PC-3 (cell line): ENCODE data around the gene MPIG6B. TPM values are rescaled to one million over a fixed set of nuclear protein-coding genes. Genes with fewer than 3 reads are reported as not detected.

Experiments
- ATAC-seq: fragments of 200-7000 bp; cut with Tn5 transposase; 2 replicates; pipeline ENCODE4 v1.9.1; 2020; ENCODE audit warnings: mild to moderate bottlenecking, moderate library complexity
- BruUV-seq: library from RNA; stranded (reverse); fragments of 400-500 nt; replicated peaks from 2 replicates; lab custom pipeline; 2021; lab: Mats Ljungman, UMichigan
- CTCF ChIA-PET: fragments of 300-600 bp; sonication (Branson Sonifier 250); formaldehyde crosslinking; loops from one replicate; lab custom pipeline; 2022; ENCODE audit warnings: antibody characterized with exemption; lab: Charles Lee
- POLR2A ChIA-PET: fragments of 300-600 bp; sonication (Branson Sonifier 250); formaldehyde crosslinking; loops from one replicate; lab custom pipeline; 2022; ENCODE audit warnings: antibody characterized with exemption; ENCODE audit not compliant: unreplicated experiment; lab: Charles Lee
- DNase-seq: peaks from one replicate; pipeline ENCODE4 v3.0.0-alpha.2; 2015
- H2AFZ ChIP-seq: fragments of 300-600 bp; sonication (generic); 2 replicates; pipeline ENCODE4 v1.6.0; 2016; ENCODE audit warnings: antibody characterized with exemption, low read length
- H3F3A ChIP-seq: fragments of 300-600 bp; sonication (generic); one replicate; pipeline ENCODE4 v1.6.0; 2017; ENCODE audit warnings: antibody characterized with exemption, low read length, control low read depth, mild to moderate bottlenecking; ENCODE audit not compliant: unreplicated experiment
- H3K27ac ChIP-seq: fragments of 300-600 bp; sonication (generic); 2 replicates; pipeline ENCODE4 v1.5.1; 2016; ENCODE audit warnings: mild to moderate bottlenecking, low read length
- H3K27me3 ChIP-seq: fragments of 300-600 bp; sonication (generic); 2 replicates; pipeline ENCODE4 v1.6.1; 2016; ENCODE audit warnings: low read length, mixed read lengths
- H3K36me3 ChIP-seq: fragments of 300-600 bp; sonication (generic); 2 replicates; pipeline ENCODE4 v1.6.1; 2016; ENCODE audit warnings: low read depth, mixed run types, low read length, mixed read lengths
- H3K4me1 ChIP-seq: fragments of 300-600 bp; sonication (generic); 2 replicates; pipeline ENCODE4 v1.5.1; 2016; ENCODE audit warnings: low read length; ENCODE audit not compliant: insufficient read depth
- H3K4me2 ChIP-seq: fragments of 300-600 bp; sonication (generic); 2 replicates; pipeline ENCODE4 v1.6.0; 2016; ENCODE audit warnings: low read length
- H3K4me3 ChIP-seq: fragments of 300-600 bp; sonication (generic); 2 replicates; pipeline ENCODE4 v1.5.1; 2016; ENCODE audit warnings: mild to moderate bottlenecking, low read length, mixed read lengths
- H3K79me2 ChIP-seq: fragments of 300-600 bp; sonication (generic); 2 replicates; pipeline ENCODE4 v1.6.1; 2017; ENCODE audit warnings: low read length, mixed read lengths
- H3K9ac ChIP-seq: fragments of 300-600 bp; sonication (generic); 2 replicates; pipeline ENCODE4 v1.6.0; 2016; ENCODE audit warnings: mild to moderate bottlenecking, low read length
- H3K9me2 ChIP-seq: fragments of 300-600 bp; sonication (generic); replicated peaks from 2 replicates; pipeline ENCODE4 v1.6.1; 2016; ENCODE audit warnings: mixed run types, low read length, mixed read lengths
- H3K9me3 ChIP-seq: fragments of 300-600 bp; sonication (generic); 2 replicates; pipeline ENCODE4 v1.6.1; 2016; ENCODE audit warnings: low read length, mixed read lengths
- H4K20me1 ChIP-seq: fragments of 300-600 bp; sonication (generic); 2 replicates; pipeline ENCODE4 v1.6.1; 2016; ENCODE audit warnings: low read length, mixed read lengths
- EZH2 ChIP-seq: fragments of 300-600 bp; sonication (generic); IDR thresholded peaks from one replicate; pipeline ENCODE4 v1.6.1; 2017; ENCODE audit warnings: antibody characterized with exemption, mild to moderate bottlenecking, low read length; ENCODE audit not compliant: unreplicated experiment
- EZH2phosphoT487 ChIP-seq: fragments of 300-600 bp; sonication (generic); IDR thresholded peaks from 2 replicates; pipeline ENCODE4 v1.6.1; 2018; ENCODE audit warnings: mild to moderate bottlenecking, antibody characterized with exemption, low read length, borderline replicate concordance
- intact Hi-C: fragments of 100-400 bp; cut with micrococcal nuclease; formaldehyde crosslinking; loops from 2 replicates; pipeline ENCODE4 v1.9.0; 2023
- total RNA-seq: library from RNA; depleted of rRNA; stranded (reverse); fragments of >200 nt; gene quantifications from 2 replicates; pipeline ENCODE4 v1.2.3, GENCODE V29; 2014
- TF ChIP-seq, protein P1 (sequence below): fragments of 300-600 bp; sonication (generic); conservative IDR thresholded peaks from 2 replicates; pipeline ENCODE4 v1.5.1; 2017; ENCODE audit warnings: antibody characterized with exemption, low read depth, mild to moderate bottlenecking, low read length

The MPIG6B gene
- total RNA-seq, 1 experiment from 2014 or later: not detected

DNA sequence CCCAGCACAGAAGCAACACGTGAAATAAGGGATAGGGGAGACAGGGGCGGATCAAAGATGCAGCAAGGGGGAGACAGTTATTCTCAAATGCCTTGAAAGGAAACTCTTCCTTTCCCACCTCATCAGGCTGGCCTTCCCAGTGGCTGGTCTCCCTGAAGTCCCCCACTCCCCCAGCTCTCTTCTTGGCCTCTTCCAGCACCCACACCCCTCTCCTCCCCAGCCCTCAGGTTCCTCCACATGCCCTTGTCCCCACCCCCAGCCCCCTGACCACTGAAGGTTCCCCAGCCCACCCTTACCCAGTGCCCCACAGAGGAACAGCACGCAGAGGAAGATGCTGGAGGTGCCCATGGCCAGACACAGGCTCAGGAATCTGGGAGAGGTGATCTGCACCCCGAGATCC lies 9.7 kb upstream of the MPIG6B start:
- no peak overlapping the region for H3K4me2 ChIP-seq
- no peaks in the 10 kb centered on the region for H3F3A ChIP-seq
- TF ChIP-seq, protein P1, sequence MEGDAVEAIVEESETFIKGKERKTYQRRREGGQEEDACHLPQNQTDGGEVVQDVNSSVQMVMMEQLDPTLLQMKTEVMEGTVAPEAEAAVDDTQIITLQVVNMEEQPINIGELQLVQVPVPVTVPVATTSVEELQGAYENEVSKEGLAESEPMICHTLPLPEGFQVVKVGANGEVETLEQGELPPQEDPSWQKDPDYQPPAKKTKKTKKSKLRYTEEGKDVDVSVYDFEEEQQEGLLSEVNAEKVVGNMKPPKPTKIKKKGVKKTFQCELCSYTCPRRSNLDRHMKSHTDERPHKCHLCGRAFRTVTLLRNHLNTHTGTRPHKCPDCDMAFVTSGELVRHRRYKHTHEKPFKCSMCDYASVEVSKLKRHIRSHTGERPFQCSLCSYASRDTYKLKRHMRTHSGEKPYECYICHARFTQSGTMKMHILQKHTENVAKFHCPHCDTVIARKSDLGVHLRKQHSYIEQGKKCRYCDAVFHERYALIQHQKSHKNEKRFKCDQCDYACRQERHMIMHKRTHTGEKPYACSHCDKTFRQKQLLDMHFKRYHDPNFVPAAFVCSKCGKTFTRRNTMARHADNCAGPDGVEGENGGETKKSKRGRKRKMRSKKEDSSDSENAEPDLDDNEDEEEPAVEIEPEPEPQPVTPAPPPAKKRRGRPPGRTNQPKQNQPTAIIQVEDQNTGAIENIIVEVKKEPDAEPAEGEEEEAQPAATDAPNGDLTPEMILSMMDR: no peak
- TF ChIP-seq EZH2phosphoT487 (no peak), EZH2 (no peak)
- no peaks in the 10 kb centered on the region for H3K9me2 ChIP-seq
- BruUV-seq: no TSS peak
- no peaks in the 10 kb centered on the region for H3K36me3 ChIP-seq
- no peak overlapping the region for H2AFZ ChIP-seq
- no peaks in the 10 kb centered on the region for H3K9me3 ChIP-seq
- no peak overlapping the region for H3K9ac ChIP-seq
- ChIA-PET CTCF (no interaction called here), POLR2A (interaction anchor here (1.1 kb wide), 1 partner anchor 113 kb away, joined by 3 read pairs; no protein-coding TSS in a partner anchor)
- H3K4me1 ChIP-seq: peaks cover 12% of the 10 kb centered on the region
- intact Hi-C loops: loop anchor here (10.0 kb wide), 1 partner anchor 51 kb away; the partner anchor contains the start of gene SAPCD1
- ATAC-seq (no peak), DNase-seq (no peak)
- no peaks in the 10 kb centered on the region for H4K20me1 ChIP-seq
- no peak overlapping the region for H3K27ac ChIP-seq
- no peak overlapping the region for H3K4me3 ChIP-seq
- H3K27me3 ChIP-seq: no peaks in the 10 kb centered on the region
- no peaks in the 10 kb centered on the region for H3K79me2 ChIP-seq

DNA sequence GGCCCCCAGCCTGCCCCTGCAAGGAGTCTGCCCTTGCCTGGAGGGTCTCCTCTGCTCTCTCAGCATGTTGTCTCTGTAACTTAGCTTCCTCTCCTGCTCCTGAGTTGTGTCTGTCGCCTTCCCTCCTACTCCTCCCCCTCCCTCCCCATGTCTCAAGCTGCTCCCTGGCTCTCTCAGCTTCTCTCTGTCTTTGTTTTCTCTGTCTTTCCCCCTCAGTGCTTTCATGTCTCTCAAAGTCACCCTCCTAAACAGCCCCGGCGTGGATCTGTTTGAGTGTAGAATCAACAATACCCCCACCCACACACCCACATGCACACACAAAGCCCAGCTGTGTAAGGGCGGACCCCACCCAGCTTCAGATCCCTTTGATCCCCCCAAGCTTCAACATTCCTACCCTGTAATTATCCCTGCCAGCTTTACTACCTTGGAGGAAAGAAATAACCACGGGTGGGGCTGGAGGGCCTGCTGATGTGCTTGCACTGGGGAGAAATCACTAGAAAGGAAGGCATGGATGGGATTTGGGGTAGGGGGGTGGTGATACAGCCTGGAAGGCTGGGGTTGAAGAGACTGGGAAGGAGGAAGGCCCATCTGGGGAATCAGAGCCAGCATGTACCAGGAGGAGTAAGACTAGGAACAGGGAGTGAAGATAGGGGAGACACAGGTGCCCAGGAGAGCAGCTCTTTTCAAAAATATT lies 9.0 kb upstream of the MPIG6B start:
- Histone ChIP-seq H3K9me3 (no peaks in the 10 kb centered on the region), H3K4me2 (no peak overlapping the region), H3K27me3 (no peaks in the 10 kb centered on the region), H3K9ac (no peak overlapping the region), H3K4me3 (no peak overlapping the region), H3K27ac (no peak overlapping the region), H4K20me1 (no peaks in the 10 kb centered on the region), H3F3A (no peaks in the 10 kb centered on the region), H3K9me2 (no peaks in the 10 kb centered on the region), H3K4me1 (peaks cover 19% of the 10 kb centered on the region), H3K79me2 (no peaks in the 10 kb centered on the region), H3K36me3 (no peaks in the 10 kb centered on the region), H2AFZ (no peak overlapping the region)
- no peak for DNase-seq
- CTCF ChIA-PET: interaction anchor here (0.6 kb wide), 1 partner anchor 31 kb away, joined by 4 read pairs; no protein-coding TSS in a partner anchor
- intact Hi-C loops: loop anchor here (10.0 kb wide), 1 partner anchor 51 kb away; the partner anchor contains the start of gene SAPCD1
- POLR2A ChIA-PET: no interaction called here
- no peak for TF ChIP-seq EZH2phosphoT487
- TF ChIP-seq, protein P1: no peak
- BruUV-seq: no TSS peak
- no peak for ATAC-seq
